MCF 10A (cell line): ENCODE data around the gene NDNF. TPM values are rescaled to one million over a fixed set of nuclear protein-coding genes. Genes with fewer than 3 reads are reported as not detected.

Experiments
- BruUV-seq: library from RNA; stranded (reverse); fragments of 400-500 nt; replicated peaks from 2 replicates; lab custom pipeline; 2021; lab: Mats Ljungman, UMichigan
- CTCF ChIA-PET: fragments of 300-600 bp; sonication (Branson Sonifier 250); formaldehyde crosslinking; extraction: SDS; loops from one replicate; lab custom pipeline; 2021; ENCODE audit warnings: antibody characterized with exemption, inconsistent platforms; lab: Yijun Ruan, JAX
- POLR2A ChIA-PET: fragments of 300-600, 350-650 bp; sonication (Branson Sonifier 250); formaldehyde crosslinking; extraction: SDS; loops from one replicate; lab custom pipeline; 2020; ENCODE audit warnings: antibody characterized with exemption, inconsistent platforms; lab: Yijun Ruan, JAX
- DNase-seq: peaks from one replicate; pipeline ENCODE4 v3.0.0-alpha.2; 2018; ENCODE audit not compliant: unreplicated experiment
- H3K27ac Mint-ChIP-seq: one replicate; pipeline ENCODE4 v1.8.0; 2022; ENCODE audit warnings: mild to moderate bottlenecking, low read depth, mixed read lengths; ENCODE audit not compliant: unreplicated experiment
- H3K27me3 Mint-ChIP-seq: one replicate; pipeline ENCODE4 v1.8.0; 2022; ENCODE audit warnings: mixed read lengths; ENCODE audit not compliant: insufficient read depth, unreplicated experiment
- H3K36me3 Mint-ChIP-seq: one replicate; pipeline ENCODE4 v1.8.0; 2022; ENCODE audit warnings: mild to moderate bottlenecking, moderate library complexity, mixed read lengths; ENCODE audit not compliant: insufficient read depth, unreplicated experiment
- H3K4me1 Mint-ChIP-seq: one replicate; pipeline ENCODE4 v1.8.0; 2022; ENCODE audit warnings: mixed read lengths; ENCODE audit not compliant: insufficient read depth, unreplicated experiment
- H3K4me3 Mint-ChIP-seq: one replicate; pipeline ENCODE4 v1.8.0; 2022; ENCODE audit warnings: mild to moderate bottlenecking, moderate library complexity, mixed read lengths; ENCODE audit not compliant: unreplicated experiment
- H3K9me3 Mint-ChIP-seq: one replicate; pipeline ENCODE4 v1.8.0; 2022; ENCODE audit warnings: mixed read lengths; ENCODE audit not compliant: unreplicated experiment
- intact Hi-C: fragments of 100-400 bp; cut with micrococcal nuclease; formaldehyde crosslinking; loops from 2 replicates; pipeline ENCODE4 v1.14.1; 2022
- total RNA-seq: library from RNA; stranded (reverse); gene quantifications from 2 replicates; pipeline ENCODE4 v1.2.3, GENCODE V29; 2022
- TF ChIP-seq, protein P1 (sequence below): fragments of 200-600 bp; IDR thresholded peaks from one replicate; pipeline ENCODE4 v1.8.0; 2022; ENCODE audit warnings: antibody characterized with exemption, mild to moderate bottlenecking; ENCODE audit not compliant: unreplicated experiment

NDNF gene
- total RNA-seq, 1 experiment from 2014 or later = not detected

DNA sequence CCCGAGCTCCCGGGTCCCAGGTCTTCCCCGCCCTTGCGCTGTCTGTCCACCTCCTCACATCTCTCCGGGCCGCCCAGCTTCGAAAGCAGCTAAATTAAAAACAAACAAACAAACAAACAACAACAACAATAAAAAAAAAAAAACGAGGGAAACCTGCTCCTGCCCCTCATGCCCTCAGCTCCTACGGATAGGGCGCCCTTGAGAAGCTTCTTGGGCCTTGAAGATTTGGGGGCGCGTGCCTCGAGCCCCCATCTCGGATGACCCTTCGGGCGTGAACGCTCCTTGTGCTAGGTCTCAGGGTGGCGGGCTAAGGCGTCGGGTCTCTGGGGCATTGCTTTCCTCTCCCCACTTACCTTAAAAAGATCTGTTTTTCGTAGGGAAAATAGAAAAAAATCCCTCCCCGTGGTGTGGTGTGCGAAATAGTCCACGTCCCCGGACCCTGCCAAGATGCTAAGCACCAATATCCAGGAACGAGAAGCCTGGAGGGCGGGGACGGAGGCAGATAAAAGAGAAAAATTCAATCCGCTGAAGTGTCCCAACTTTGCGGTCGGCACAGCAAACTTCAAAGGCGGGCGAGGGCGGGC is 603 bp downstream of the NDNF start:
- peaks cover 5% of the 10 kb centered on the region for H3K4me1 Mint-ChIP-seq
- intact Hi-C loops = no loop called here
- POLR2A ChIA-PET = no interaction called here
- TF ChIP-seq, protein P1, sequence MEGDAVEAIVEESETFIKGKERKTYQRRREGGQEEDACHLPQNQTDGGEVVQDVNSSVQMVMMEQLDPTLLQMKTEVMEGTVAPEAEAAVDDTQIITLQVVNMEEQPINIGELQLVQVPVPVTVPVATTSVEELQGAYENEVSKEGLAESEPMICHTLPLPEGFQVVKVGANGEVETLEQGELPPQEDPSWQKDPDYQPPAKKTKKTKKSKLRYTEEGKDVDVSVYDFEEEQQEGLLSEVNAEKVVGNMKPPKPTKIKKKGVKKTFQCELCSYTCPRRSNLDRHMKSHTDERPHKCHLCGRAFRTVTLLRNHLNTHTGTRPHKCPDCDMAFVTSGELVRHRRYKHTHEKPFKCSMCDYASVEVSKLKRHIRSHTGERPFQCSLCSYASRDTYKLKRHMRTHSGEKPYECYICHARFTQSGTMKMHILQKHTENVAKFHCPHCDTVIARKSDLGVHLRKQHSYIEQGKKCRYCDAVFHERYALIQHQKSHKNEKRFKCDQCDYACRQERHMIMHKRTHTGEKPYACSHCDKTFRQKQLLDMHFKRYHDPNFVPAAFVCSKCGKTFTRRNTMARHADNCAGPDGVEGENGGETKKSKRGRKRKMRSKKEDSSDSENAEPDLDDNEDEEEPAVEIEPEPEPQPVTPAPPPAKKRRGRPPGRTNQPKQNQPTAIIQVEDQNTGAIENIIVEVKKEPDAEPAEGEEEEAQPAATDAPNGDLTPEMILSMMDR = no peak
- peak overlapping the region; percentile 78 for H3K4me3 Mint-ChIP-seq
- peaks cover 10% of the 10 kb centered on the region for H3K27me3 Mint-ChIP-seq
- no TSS peak for BruUV-seq
- CTCF ChIA-PET = interaction anchor here (0.5 to 0.9 kb wide), 3 partner anchors 22 to 994 kb away, joined by 3 read pairs; no protein-coding TSS in a partner anchor
- H3K27ac Mint-ChIP-seq = no peak overlapping the region
- DNase-seq = no peak
- no peaks in the 10 kb centered on the region for H3K9me3 Mint-ChIP-seq
- H3K36me3 Mint-ChIP-seq = no peaks in the 10 kb centered on the region

DNA sequence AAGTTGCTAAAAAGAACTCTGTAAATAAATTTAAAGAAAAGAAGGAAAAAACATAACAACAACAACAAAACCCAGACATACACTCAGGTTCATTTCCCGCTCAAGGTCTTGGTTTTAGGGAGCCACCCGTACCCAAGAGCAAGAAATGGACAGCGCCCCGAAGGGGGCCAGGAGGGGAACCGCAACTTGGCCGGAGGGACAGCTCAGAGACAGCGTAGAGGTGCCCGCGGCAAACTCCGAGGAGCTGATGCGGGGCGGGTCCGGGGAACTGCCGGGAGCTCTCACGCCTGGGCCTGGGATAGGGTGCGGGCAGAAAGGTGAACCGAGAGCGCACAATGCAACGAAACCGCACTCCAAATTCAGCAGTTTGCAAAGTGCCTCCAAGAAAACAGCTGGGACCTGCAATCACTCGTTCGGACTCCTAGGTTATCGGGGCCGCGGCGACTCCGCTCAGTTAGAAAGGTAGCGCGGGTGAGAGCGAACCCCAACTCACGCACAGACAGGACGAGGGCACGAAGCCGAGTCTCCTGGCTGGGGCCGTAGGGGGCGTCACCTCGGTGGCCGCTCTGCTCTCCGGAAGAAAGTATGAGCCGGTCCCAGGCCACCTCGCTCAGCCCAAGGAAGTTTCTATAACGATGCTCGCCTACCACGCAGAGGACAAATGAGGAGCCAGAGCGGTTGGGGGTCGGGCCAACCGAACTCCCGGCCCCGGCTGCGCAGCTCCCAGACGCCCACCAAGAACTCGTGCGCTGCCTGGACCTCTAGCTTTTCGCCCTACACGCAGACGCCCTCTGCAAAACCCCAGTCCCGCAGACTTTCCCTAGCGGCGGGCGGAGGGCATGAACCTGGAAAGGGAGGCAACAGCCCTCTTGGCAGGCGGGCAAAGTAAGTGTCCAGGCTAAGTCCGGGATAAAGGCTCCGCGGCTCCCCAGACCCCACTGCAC is 1.4 kb downstream of the NDNF start:
- Mint-ChIP-seq H3K4me1 (peaks cover 5% of the 10 kb centered on the region), H3K36me3 (no peaks in the 10 kb centered on the region), H3K9me3 (no peaks in the 10 kb centered on the region), H3K27me3 (peaks cover 10% of the 10 kb centered on the region), H3K4me3 (peak overlapping the region; percentile 78), H3K27ac (no peak overlapping the region)
- no TSS peak for BruUV-seq
- DNase-seq = no peak
- ChIA-PET CTCF (interaction anchor here (0.5 to 0.7 kb wide), 3 partner anchors 154 to 994 kb away, joined by 3 read pairs; no protein-coding TSS in a partner anchor), POLR2A (no interaction called here)
- intact Hi-C loops = no loop called here
- TF ChIP-seq, protein P1 = no peak

DNA sequence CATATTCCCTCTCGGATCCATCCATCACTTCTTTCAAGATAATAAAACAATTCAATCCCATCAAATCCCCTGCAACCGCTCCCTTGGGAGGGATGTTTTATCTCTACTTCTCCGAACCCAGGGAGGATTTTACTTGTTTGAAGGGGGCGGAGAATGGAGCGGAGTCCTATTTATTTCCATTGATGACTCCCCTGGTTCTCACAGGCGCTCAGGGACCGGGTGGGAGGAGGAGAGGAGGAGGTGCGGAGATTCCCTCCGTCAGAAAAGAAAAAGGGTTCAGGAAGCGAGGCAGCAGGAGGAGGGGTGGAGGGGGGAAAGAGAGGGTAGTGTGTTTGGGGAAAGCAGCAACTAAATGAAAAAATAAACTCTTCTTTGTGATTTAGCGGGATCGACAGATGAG is 2.1 kb downstream of the NDNF start:
- Mint-ChIP-seq H3K27me3 (peaks cover 10% of the 10 kb centered on the region), H3K9me3 (no peaks in the 10 kb centered on the region), H3K4me1 (peaks cover 5% of the 10 kb centered on the region), H3K4me3 (peak overlapping the region; percentile 78), H3K27ac (no peak overlapping the region), H3K36me3 (no peaks in the 10 kb centered on the region)
- ChIA-PET POLR2A (no interaction called here), CTCF (interaction anchor here (0.5 kb wide), 1 partner anchor 153 kb away, joined by 3 read pairs; no protein-coding TSS in a partner anchor)
- TF ChIP-seq, protein P1 = no peak
- no peak for DNase-seq
- intact Hi-C loops = no loop called here
- no TSS peak for BruUV-seq

DNA sequence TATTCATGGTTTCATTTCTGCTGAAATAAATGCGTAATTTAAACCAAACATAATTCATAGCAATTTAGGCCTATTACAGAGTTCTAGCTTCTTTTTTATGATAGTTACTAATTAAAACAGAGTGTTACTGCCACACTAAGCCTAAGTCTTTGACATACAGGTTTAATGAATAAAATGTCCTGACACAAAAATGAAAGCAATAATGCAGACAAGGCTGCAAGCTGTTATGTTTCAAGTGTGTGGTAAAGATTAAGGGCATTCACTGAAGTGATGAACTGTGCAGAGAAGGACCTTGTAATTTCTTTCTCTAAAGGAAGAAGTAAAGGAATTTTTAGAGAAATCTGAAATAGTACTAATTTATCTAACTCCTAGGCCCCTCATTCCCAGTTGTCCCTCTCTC is 2.9 kb downstream of the NDNF start:
- Mint-ChIP-seq H3K36me3 (no peaks in the 10 kb centered on the region), H3K27me3 (peaks cover 10% of the 10 kb centered on the region), H3K27ac (no peak overlapping the region), H3K4me1 (peaks cover 5% of the 10 kb centered on the region), H3K9me3 (no peaks in the 10 kb centered on the region), H3K4me3 (no peak overlapping the region)
- ChIA-PET CTCF (no interaction called here), POLR2A (interaction anchor here (1.2 kb wide), 1 partner anchor 10 kb away, joined by 3 read pairs; no protein-coding TSS in a partner anchor)
- no TSS peak for BruUV-seq
- TF ChIP-seq, protein P1 = no peak
- DNase-seq = no peak
- intact Hi-C loops = no loop called here
